ENCODE data around the gene MCUB. TPM values are rescaled to one million over a fixed set of nuclear protein-coding genes. Genes with fewer than 3 reads are reported as not detected.
A peak's percentile ranks its signal among the peaks of the same experiment; 100 is the strongest.

MCUB gene
- total and polyA plus RNA-seq, 3 experiments from 2014 or later: 68.7 to 159 (median 71.6) TPM

- Histone ChIP-seq H3K9me3 (ENCODE audit: low read length) (no peaks in the 10 kb centered on the region), H3K36me3 (ENCODE audit: insufficient read depth, low read length) (peaks cover 4% of the 10 kb centered on the region), H3K4me1 (ENCODE audit: insufficient read depth, low read length) (peaks cover 24% of the 10 kb centered on the region), H3K27ac (ENCODE audit: low read depth, low read length) (peak overlapping the region; percentile 69), H3K4me3 (ENCODE audit: low read length) (peak overlapping the region; percentile 76), H3K27me3 (ENCODE audit: insufficient read depth, low read length, poor library complexity, severe bottlenecking) (no peaks in the 10 kb centered on the region)
- H3K4me3 Mint-ChIP-seq: peak overlapping the region; percentile 87 to 96 (median 93)
- ChIA-PET POLR2A (interaction anchor here (1.3 to 3.4 kb wide), 3 partner anchors 29 to 142 kb away, joined by 3 to 16 read pairs (median 4); partner anchors contain the start of gene MCUB), CTCF (interaction anchor here (0.7 to 2.1 kb wide), 9 partner anchors 19 to 275 kb away, joined by 3 to 6 read pairs (median 3); partner anchors contain the start of gene GAR1)
- H3K4me1 Mint-ChIP-seq: peaks cover 41 to 50% (median 46%) of the 10 kb centered on the region in 3 donors
- H3K27me3 Mint-ChIP-seq: no peaks in the 10 kb centered on the region
- H3K27ac Mint-ChIP-seq: peak overlapping the region; percentile 75 to 96 (median 90)
- no peaks in the 10 kb centered on the region for H3K9me3 Mint-ChIP-seq
- peaks cover 0 to 17% (median 4%) of the 10 kb centered on the region in 3 donors for H3K36me3 Mint-ChIP-seq
- DNase-seq: peak in 1 of 5 donors; percentile 21
Observed at GRCh38 chr4:109701566-109702410, 141.7 kb downstream of the MCUB start.

DNA sequence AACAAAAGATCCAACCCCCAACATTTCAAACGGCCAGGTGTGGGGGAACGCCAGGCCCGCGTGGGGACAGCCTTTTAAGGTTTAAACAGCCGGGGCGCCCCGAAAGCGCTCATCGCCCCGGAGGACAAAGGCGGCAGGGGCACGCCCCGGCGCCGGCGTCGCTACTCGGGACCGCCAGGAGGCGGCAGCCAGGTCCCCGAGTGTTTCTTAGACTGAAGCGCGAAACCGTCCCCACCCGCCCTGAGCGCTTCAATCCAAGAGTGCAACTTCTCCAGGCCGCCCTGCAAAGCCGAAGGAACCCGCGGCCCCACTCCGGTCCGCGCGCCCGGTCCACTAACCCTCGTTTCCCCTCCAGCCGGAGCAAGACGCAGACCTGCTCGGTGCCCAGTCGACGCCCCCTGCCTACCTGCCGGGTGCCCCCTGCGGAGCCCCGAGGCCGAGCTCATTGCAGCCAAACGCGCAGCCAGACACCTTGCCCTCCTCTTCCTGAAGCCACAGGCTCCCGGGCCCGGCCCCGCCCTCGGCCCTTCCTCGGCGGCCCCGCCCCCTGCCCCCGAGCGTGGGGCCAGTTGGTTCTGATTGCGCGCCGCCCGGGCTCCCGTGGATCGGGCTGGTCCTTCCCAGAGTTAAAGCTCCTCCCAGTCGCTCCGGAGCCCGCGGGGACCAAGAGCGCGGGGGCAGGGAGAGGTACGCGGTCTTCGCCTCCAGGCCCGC, 143.1 kb downstream of the MCUB start, which contains the start of gene CASP6:
CASP6 (minus strand) TSS at position 496 of the 714 bp plus-strand sequence; CDS start at position 446, 50 bp downstream.
- H3K9me3 ChIP-seq (ENCODE audit: low read length): no peaks in the 10 kb centered on the region
- ChIA-PET CTCF (interaction anchor here (0.7 to 1.6 kb wide), 11 partner anchors 9 to 283 kb away, joined by 3 to 6 read pairs (median 3); partner anchors contain the start of genes MCUB and PLA2G12A), POLR2A (interaction anchor here (0.7 to 3.4 kb wide), 3 partner anchors 27 to 143 kb away, joined by 3 to 16 read pairs (median 4); partner anchors contain the start of genes MCUB and PLA2G12A)
- DNase-seq: peak; percentile 64 to 80 (median 73)
- Mint-ChIP-seq H3K27ac (peak within 1 kb of the TSS; percentile 75 to 96 (median 90)), H3K4me3 (peak within 1 kb of the TSS; percentile 87 to 96 (median 93)), H3K9me3 (no peaks in the 10 kb centered on the region), H3K4me1 (peaks cover 37 to 49% (median 46%) of the 10 kb centered on the region in 3 donors), H3K27me3 (no peaks in the 10 kb centered on the region), H3K36me3 (peaks cover 0 to 9% (median 0%) of the 10 kb centered on the region in 3 donors)
- peak within 1 kb of the TSS; percentile 69 for H3K27ac ChIP-seq (ENCODE audit: low read depth, low read length)
- H3K4me3 ChIP-seq (ENCODE audit: low read length): peak within 1 kb of the TSS; percentile 76
- H3K36me3 ChIP-seq (ENCODE audit: insufficient read depth, low read length): no peaks in the 10 kb centered on the region
- no peaks in the 10 kb centered on the region for H3K27me3 ChIP-seq (ENCODE audit: insufficient read depth, low read length, poor library complexity, severe bottlenecking)
- H3K4me1 ChIP-seq (ENCODE audit: insufficient read depth, low read length): peaks cover 24% of the 10 kb centered on the region

DNA sequence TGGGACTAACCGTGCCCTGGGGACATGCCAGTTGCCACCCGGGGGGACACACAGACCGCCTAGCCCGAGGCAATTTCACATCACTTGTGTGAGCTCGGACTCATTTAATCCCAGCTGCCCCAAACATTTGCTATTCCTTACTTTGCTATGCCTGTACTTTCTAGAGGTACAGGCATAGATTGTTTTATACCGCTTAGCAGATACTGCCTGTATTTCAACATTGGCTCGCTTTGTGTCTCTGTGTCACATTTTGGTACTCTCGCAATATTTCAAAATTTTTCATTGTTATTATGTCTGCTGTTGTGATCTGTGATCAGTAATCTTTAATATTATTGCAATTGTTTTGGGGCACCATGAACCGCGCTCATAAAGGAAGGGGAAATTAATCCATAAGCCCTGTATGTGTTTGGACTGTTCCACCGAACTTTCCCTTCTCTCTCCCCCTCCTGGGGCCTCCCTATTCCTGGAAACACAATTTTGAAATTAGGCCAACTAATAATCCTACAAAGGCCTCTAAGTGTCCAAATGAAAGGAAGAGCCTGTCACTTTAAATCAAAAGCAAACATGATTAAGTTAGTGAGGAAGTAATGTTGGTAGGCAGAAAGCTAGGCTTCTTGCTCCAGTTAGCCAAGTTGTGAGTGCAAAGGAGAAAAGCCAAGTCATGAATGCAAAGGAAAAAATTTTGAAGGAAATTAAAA, 143.8 kb downstream of the MCUB start:
- Histone ChIP-seq H3K27ac (ENCODE audit: low read depth, low read length) (peak overlapping the region; percentile 69), H3K36me3 (ENCODE audit: insufficient read depth, low read length) (no peaks in the 10 kb centered on the region), H3K4me1 (ENCODE audit: insufficient read depth, low read length) (peaks cover 24% of the 10 kb centered on the region), H3K9me3 (ENCODE audit: low read length) (no peaks in the 10 kb centered on the region), H3K27me3 (ENCODE audit: insufficient read depth, low read length, poor library complexity, severe bottlenecking) (no peaks in the 10 kb centered on the region), H3K4me3 (ENCODE audit: low read length) (peak overlapping the region; percentile 76)
- Mint-ChIP-seq H3K4me1 (peaks cover 31 to 42% (median 40%) of the 10 kb centered on the region in 3 donors), H3K27me3 (no peaks in the 10 kb centered on the region), H3K36me3 (peaks cover 0 to 9% (median 0%) of the 10 kb centered on the region in 3 donors), H3K9me3 (no peaks in the 10 kb centered on the region), H3K4me3 (peak overlapping the region; percentile 87 to 96 (median 93)), H3K27ac (peak overlapping the region in 7 of 8 donors; percentile 48 to 91 (median 83))
- no peak for DNase-seq
- POLR2A ChIA-PET: interaction anchor here (0.5 to 3.4 kb wide), 4 partner anchors 11 to 144 kb away, joined by 3 to 16 read pairs (median 4); partner anchors contain the start of genes MCUB and PLA2G12A
- CTCF ChIA-PET: interaction anchor here (0.8 to 1.6 kb wide), 7 partner anchors 8 to 283 kb away, joined by 3 to 6 read pairs (median 4); partner anchors contain the start of genes MCUB and PLA2G12A

GRCh38 chr4:109708435-109708834, 148.4 kb downstream of the MCUB start:
- POLR2A ChIA-PET: no interaction called here
- H3K36me3 Mint-ChIP-seq: peaks cover 0 to 24% (median 0%) of the 10 kb centered on the region in 3 donors

DNA sequence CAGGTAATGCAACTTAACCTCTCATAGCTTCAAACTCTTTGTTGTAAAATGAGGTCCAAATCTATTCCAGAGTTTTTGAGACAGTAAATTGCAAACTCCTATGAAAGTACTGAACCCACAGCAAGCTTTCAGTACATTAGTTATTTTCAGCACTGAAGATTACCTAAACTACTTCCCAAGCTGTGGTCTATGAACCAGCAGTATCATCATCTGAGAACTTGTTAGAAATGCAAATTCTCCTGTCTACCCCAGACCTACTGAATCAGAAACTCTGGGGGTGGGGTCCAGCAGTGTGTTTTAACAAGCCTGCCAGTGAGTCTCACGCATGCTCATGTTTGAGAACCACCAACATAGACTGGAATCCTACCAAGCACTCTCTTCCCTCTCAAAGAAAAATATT, 148.9 kb downstream of the MCUB start:
- Histone ChIP-seq H3K4me3 (ENCODE audit: low read length) (no peak overlapping the region), H3K36me3 (ENCODE audit: insufficient read depth, low read length) (no peaks in the 10 kb centered on the region), H3K27ac (ENCODE audit: low read depth, low read length) (no peak overlapping the region), H3K4me1 (ENCODE audit: insufficient read depth, low read length) (peaks cover under 1% of the 10 kb centered on the region), H3K27me3 (ENCODE audit: insufficient read depth, low read length, poor library complexity, severe bottlenecking) (no peaks in the 10 kb centered on the region), H3K9me3 (ENCODE audit: low read length) (no peaks in the 10 kb centered on the region)
- ChIA-PET POLR2A (no interaction called here), CTCF (no interaction called here)
- no peak for DNase-seq
- Mint-ChIP-seq H3K4me1 (peaks cover 2 to 3% (median 3%) of the 10 kb centered on the region in 3 donors), H3K27me3 (no peaks in the 10 kb centered on the region), H3K27ac (peak overlapping the region in 2 of 8 donors; percentile 46 to 84), H3K4me3 (no peak overlapping the region), H3K36me3 (peaks cover 0 to 27% (median 0%) of the 10 kb centered on the region in 3 donors), H3K9me3 (no peaks in the 10 kb centered on the region)

More at GRCh38 chr4:109708435-109708834, 148.4 kb downstream of the MCUB start:
- peaks cover 6% of the 10 kb centered on the region for H3K4me1 ChIP-seq (ENCODE audit: insufficient read depth, low read length)
- CTCF ChIA-PET: no interaction called here
- H3K27ac ChIP-seq (ENCODE audit: low read depth, low read length): no peak overlapping the region
- DNase-seq: no peak
- no peaks in the 10 kb centered on the region for H3K27me3 ChIP-seq (ENCODE audit: insufficient read depth, low read length, poor library complexity, severe bottlenecking)
- H3K27ac Mint-ChIP-seq: no peak overlapping the region
- no peaks in the 10 kb centered on the region for H3K36me3 ChIP-seq (ENCODE audit: insufficient read depth, low read length)
- H3K9me3 ChIP-seq (ENCODE audit: low read length): no peaks in the 10 kb centered on the region
- no peaks in the 10 kb centered on the region for H3K9me3 Mint-ChIP-seq
- H3K4me3 ChIP-seq (ENCODE audit: low read length): no peak overlapping the region
- no peaks in the 10 kb centered on the region for H3K27me3 Mint-ChIP-seq
- no peak overlapping the region for H3K4me3 Mint-ChIP-seq
- H3K4me1 Mint-ChIP-seq: peaks cover 6 to 8% (median 7%) of the 10 kb centered on the region in 3 donors

DNA sequence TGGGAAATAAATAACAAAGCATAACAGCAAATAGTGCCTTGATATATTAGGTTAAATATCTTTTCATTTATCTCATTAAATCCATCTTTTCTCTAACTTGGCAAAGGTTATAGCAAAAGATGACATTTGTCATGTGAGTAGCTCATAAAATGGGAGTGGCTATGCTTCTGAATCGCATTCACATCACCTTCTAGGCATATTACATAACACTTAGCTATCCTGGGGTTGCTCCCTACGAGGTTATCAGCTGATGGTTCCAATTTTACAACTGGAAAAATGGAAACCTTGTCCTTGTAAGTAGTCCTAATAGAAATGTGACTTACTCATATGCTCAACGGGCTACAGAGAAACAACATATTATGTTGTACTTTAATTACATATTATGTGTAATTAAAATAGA, 153.5 kb downstream of the MCUB start:
- H3K27ac Mint-ChIP-seq: no peak overlapping the region
- no peak overlapping the region for H3K4me3 Mint-ChIP-seq
- Histone ChIP-seq H3K36me3 (ENCODE audit: insufficient read depth, low read length) (peaks cover 4% of the 10 kb centered on the region), H3K4me1 (ENCODE audit: insufficient read depth, low read length) (no peaks in the 10 kb centered on the region), H3K27ac (ENCODE audit: low read depth, low read length) (no peak overlapping the region), H3K27me3 (ENCODE audit: insufficient read depth, low read length, poor library complexity, severe bottlenecking) (no peaks in the 10 kb centered on the region), H3K9me3 (ENCODE audit: low read length) (no peaks in the 10 kb centered on the region), H3K4me3 (ENCODE audit: low read length) (no peak overlapping the region)
- H3K4me1 Mint-ChIP-seq: no peaks in the 10 kb centered on the region
- POLR2A ChIA-PET: no interaction called here
- no peaks in the 10 kb centered on the region for H3K9me3 Mint-ChIP-seq
- CTCF ChIA-PET: interaction anchor here (0.9 kb wide), 1 partner anchor 12 kb away, joined by 3 read pairs; no protein-coding TSS in a partner anchor
- DNase-seq: no peak
- H3K27me3 Mint-ChIP-seq: no peaks in the 10 kb centered on the region
- H3K36me3 Mint-ChIP-seq: peaks cover 0 to 55% (median 11%) of the 10 kb centered on the region in 3 donors

DNA sequence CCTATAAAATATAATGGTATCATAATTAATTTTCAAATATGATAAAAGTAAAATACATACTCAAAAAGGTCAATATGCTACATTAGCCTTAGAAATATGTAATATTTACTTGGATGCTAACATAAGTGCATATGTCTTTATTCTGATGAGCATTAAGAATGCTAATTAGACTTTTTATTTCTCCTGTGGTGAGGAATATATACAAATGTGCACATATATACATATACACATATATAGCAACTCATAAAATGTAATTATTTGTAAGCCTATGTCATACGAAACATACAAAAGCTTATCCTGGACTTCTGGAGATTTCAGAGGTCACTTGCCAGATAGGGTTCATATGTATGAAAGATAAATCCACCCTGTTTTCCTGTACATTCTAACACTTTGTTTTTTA, 158.7 kb downstream of the MCUB start:
- no peak overlapping the region for H3K27ac Mint-ChIP-seq
- peaks cover 0 to 38% (median 11%) of the 10 kb centered on the region in 3 donors for H3K36me3 Mint-ChIP-seq
- Histone ChIP-seq H3K27ac (ENCODE audit: low read depth, low read length) (no peak overlapping the region), H3K27me3 (ENCODE audit: insufficient read depth, low read length, poor library complexity, severe bottlenecking) (no peaks in the 10 kb centered on the region), H3K36me3 (ENCODE audit: insufficient read depth, low read length) (peaks cover 4% of the 10 kb centered on the region), H3K4me3 (ENCODE audit: low read length) (no peak overlapping the region), H3K4me1 (ENCODE audit: insufficient read depth, low read length) (no peaks in the 10 kb centered on the region), H3K9me3 (ENCODE audit: low read length) (no peaks in the 10 kb centered on the region)
- ChIA-PET CTCF (no interaction called here), POLR2A (no interaction called here)
- H3K9me3 Mint-ChIP-seq: no peaks in the 10 kb centered on the region
- no peak overlapping the region for H3K4me3 Mint-ChIP-seq
- no peaks in the 10 kb centered on the region for H3K27me3 Mint-ChIP-seq
- H3K4me1 Mint-ChIP-seq: peaks cover 0 to 15% (median 3%) of the 10 kb centered on the region in 3 donors
- DNase-seq: no peak

All from CD8-positive, alpha-beta memory T cell (primary cell).